ENCODE results near the gene SMURF1. TPM values are rescaled to one million over a fixed set of nuclear protein-coding genes. Genes with fewer than 3 reads are reported as not detected.
"Not testable (repeated sequence)": the region's sequence is repeated elsewhere in the genome, so short reads cannot be mapped to it uniquely, and the experiment has no call there.

Gene SMURF1
- total RNA-seq, 2 experiments from 2014 or later = 12.4 to 13.4 TPM

DNA sequence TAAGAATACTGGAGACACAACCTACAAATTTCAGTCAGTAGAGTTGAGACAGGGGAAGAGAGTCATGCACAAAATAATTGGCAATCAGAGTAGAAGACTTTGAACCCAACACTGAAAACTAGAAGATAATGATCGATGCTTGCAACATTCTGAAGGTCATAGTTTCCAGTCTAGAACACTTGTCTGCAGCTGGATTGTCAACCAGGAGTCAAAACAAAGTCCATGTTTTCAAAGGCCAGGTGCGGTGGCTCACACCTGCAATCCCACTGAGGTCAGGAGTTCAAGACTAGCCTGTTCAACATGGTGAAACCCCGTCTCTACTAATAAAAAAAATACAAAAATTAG is 26.8 kb upstream of the SMURF1 start:
- Mint-ChIP-seq H3K36me3 (ENCODE audit: low read depth) (no peaks in the 10 kb centered on the region), H3K4me1 (no peaks in the 10 kb centered on the region), H3K9me3 (ENCODE audit: low read depth) (no peaks in the 10 kb centered on the region), H3K27me3 (peaks cover 5% of the 10 kb centered on the region), H3K27ac (no peak overlapping the region), H3K4me3 (no peak overlapping the region)
- POLR2A ChIA-PET = no interaction called here
- ATAC-seq (no peak), DNase-seq (no peak)
- intact Hi-C loops (cut with DNase I, micrococcal nuclease) = loop anchor here in 1 of 2 experiments (5.0 kb wide), 1 partner anchor 127 kb away; no protein-coding TSS in a partner anchor
- CTCF ChIA-PET = no interaction called here

DNA sequence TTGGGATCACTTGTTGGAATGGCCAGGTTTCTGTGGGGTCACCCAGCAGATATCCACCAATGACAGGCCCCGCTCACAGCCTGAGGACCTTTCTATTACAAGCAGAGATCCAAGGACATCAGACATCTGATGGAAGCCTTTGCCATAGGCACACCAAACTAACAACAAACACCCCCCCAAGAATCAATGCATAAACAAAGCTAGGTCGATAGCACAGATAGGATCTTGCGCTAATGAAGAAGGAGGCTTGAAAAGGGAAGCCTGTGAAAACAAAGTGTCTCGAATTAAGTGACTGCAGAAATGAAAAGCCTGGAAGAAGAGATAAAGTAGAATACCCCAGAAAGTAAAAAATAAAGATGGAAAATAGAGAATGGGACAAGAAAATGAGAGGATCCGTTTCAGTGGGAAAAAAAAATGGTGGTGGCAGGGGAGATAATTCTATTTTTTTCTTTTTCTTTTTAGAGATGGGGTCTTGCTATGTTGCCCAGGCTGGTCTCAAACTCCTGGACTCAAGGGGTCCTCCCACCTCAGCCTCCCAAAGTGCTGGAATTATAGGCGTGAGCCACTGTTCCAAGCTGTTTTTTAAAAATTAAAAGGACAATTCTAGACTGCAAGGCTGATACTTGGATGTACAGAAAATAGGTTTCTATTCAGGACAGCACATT is 26.3 kb upstream of the SMURF1 start:
- Mint-ChIP-seq H3K4me1 (no peaks in the 10 kb centered on the region), H3K27me3 (peaks cover 5% of the 10 kb centered on the region), H3K36me3 (ENCODE audit: low read depth) (no peaks in the 10 kb centered on the region), H3K4me3 (no peak overlapping the region), H3K27ac (no peak overlapping the region), H3K9me3 (ENCODE audit: low read depth) (no peaks in the 10 kb centered on the region)
- CTCF ChIA-PET = no interaction called here
- POLR2A ChIA-PET = no interaction called here
- DNase-seq = no peak
- no peak for ATAC-seq
- intact Hi-C loops (cut with DNase I, micrococcal nuclease) = loop anchor here in 1 of 2 experiments (5.0 kb wide), 1 partner anchor 127 kb away; no protein-coding TSS in a partner anchor

DNA sequence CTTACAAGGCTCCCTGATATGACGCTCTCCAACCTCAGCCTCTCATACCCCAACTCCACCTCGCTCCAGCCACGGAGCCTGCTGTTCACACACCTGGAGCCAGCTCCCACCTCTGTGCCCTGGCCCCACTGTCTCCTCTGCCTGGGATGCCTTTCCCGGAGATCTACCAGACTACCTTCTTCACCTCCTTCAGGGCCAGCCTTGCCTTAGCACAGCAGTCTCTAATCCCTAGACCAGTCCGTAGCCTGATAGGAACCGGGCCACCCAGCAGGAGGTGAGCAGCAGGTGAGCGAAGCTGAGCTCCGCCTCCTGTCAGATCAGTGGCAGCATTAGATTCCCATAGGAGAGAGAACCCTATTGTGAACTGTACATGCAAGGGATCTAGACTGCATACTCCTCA is 23.2 kb upstream of the SMURF1 start:
- Mint-ChIP-seq H3K4me1 (no peaks in the 10 kb centered on the region), H3K27ac (no peak overlapping the region), H3K36me3 (ENCODE audit: low read depth) (no peaks in the 10 kb centered on the region), H3K4me3 (no peak overlapping the region), H3K9me3 (ENCODE audit: low read depth) (no peaks in the 10 kb centered on the region), H3K27me3 (peaks cover 4% of the 10 kb centered on the region)
- DNase-seq (no peak), ATAC-seq (no peak)
- POLR2A ChIA-PET = no interaction called here
- intact Hi-C loops (cut with DNase I, micrococcal nuclease) = no loop called here
- CTCF ChIA-PET = interaction anchor here (0.6 to 0.7 kb wide), 2 partner anchors 42 to 749 kb away, joined by 3 to 5 read pairs; no protein-coding TSS in a partner anchor

DNA sequence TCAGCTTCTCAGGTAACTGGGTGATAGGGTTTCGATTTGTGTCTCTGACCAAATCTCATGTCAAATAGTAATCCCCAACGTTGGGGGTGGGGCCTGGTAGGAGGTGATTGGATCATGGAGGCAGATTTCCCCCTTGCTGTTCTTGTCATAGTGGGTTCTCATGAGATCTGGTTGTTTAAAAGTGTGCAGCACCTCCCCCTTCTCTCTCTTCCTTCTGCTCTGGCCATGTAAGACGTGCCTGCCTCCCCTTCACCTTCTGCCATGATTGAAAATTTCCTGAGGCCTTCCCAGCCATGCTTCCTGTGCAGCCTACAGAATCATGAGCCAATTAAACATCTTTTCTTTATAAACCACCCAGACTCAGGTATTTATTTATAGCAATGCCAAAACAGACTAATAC is 21.9 kb upstream of the SMURF1 start:
- Mint-ChIP-seq H3K27ac (no peak overlapping the region), H3K4me1 (no peaks in the 10 kb centered on the region), H3K4me3 (no peak overlapping the region), H3K27me3 (peaks cover 6% of the 10 kb centered on the region), H3K9me3 (ENCODE audit: low read depth) (no peaks in the 10 kb centered on the region), H3K36me3 (ENCODE audit: low read depth) (no peaks in the 10 kb centered on the region)
- ATAC-seq = no peak
- CTCF ChIA-PET = interaction anchor here (0.6 kb wide), 1 partner anchor 283 kb away, joined by 3 read pairs; no protein-coding TSS in a partner anchor
- POLR2A ChIA-PET = no interaction called here
- intact Hi-C loops (cut with DNase I, micrococcal nuclease) = no loop called here
- no peak for DNase-seq

DNA sequence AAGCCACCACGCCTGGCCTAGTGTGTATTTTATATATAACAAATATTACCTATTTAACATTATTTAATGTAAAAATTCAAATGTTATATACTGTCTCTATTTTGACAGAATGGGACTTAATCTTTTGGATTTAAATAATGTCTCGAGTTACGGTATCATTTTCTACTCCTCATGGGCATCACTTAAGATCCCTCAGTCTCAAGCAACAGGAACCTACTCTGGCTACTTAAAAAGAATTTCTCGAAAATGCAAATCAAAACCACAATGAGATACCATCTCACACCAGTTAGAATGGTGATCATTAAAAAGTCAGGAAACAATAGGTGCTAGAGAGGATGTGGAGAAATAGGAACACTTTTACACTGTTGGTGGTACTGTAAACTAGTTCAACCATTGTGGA is 19.8 kb upstream of the SMURF1 start:
- POLR2A ChIA-PET; H3K9me3 Mint-ChIP-seq (ENCODE audit: low read depth); CTCF ChIA-PET; H3K4me3 Mint-ChIP-seq; intact Hi-C loops (cut with DNase I, micrococcal nuclease); DNase-seq; H3K36me3 Mint-ChIP-seq (ENCODE audit: low read depth); H3K4me1 Mint-ChIP-seq; ATAC-seq; H3K27ac Mint-ChIP-seq: not testable (repeated sequence)
- peaks cover 11% of the 10 kb centered on the region for H3K27me3 Mint-ChIP-seq

DNA sequence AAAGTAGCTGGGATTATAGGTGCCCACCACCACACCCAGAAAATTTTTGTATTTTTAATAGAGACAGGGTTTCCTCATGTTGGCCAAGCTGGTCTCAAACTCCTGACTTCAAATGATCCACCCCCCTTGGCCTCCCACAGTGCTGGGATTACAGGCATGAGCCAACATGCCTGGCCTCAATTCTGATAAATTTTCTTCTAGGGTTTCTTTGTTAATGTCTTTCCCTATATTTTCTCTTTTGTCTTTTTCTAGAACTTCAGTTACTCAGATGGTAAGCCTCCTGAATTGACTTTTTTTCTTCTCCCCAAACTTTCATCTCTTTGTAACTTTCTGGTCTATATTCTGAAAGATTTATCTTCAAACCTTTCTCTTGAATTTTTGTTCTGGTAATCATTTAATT is 12.7 kb upstream of the SMURF1 start:
- DNase-seq = no peak
- intact Hi-C loops (cut with DNase I, micrococcal nuclease) = no loop called here
- H3K36me3 Mint-ChIP-seq (ENCODE audit: low read depth) = no peaks in the 10 kb centered on the region
- ChIA-PET POLR2A (no interaction called here), CTCF (no interaction called here)
- H3K4me1 Mint-ChIP-seq = no peaks in the 10 kb centered on the region
- H3K4me3 Mint-ChIP-seq = no peak overlapping the region
- no peaks in the 10 kb centered on the region for H3K9me3 Mint-ChIP-seq (ENCODE audit: low read depth)
- H3K27me3 Mint-ChIP-seq = peaks cover 11% of the 10 kb centered on the region
- peak overlapping the region; percentile 21 for H3K27ac Mint-ChIP-seq
- no peak for ATAC-seq

DNA sequence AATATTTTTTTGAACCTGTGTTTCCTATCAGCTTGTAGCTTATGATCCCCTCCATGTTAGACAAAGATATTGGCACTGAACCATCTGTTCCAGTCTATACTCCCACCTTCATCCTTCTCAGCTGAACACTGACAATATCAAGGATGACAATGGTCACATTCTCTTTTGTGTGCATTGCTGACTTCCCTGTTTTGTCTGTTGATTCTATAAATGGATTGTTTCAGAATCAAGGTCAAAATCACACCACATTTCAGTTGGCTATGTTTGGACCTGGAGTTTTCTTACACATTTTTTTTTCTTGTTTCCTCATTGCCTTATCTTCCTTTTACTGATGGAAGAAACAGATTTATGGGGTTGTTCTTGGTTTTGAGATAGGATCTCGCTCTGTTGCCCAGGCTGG is 11.3 kb upstream of the SMURF1 start:
- ChIA-PET POLR2A (no interaction called here), CTCF (interaction anchor here (0.6 kb wide), 1 partner anchor 8 kb away, joined by 3 read pairs; no protein-coding TSS in a partner anchor)
- no peak overlapping the region for H3K27ac Mint-ChIP-seq
- DNase-seq (no peak), ATAC-seq (no peak)
- H3K9me3 Mint-ChIP-seq (ENCODE audit: low read depth) = no peaks in the 10 kb centered on the region
- no peaks in the 10 kb centered on the region for H3K4me1 Mint-ChIP-seq
- H3K4me3 Mint-ChIP-seq = no peak overlapping the region
- no peaks in the 10 kb centered on the region for H3K36me3 Mint-ChIP-seq (ENCODE audit: low read depth)
- intact Hi-C loops (cut with DNase I, micrococcal nuclease) = no loop called here
- peaks cover 6% of the 10 kb centered on the region for H3K27me3 Mint-ChIP-seq

DNA sequence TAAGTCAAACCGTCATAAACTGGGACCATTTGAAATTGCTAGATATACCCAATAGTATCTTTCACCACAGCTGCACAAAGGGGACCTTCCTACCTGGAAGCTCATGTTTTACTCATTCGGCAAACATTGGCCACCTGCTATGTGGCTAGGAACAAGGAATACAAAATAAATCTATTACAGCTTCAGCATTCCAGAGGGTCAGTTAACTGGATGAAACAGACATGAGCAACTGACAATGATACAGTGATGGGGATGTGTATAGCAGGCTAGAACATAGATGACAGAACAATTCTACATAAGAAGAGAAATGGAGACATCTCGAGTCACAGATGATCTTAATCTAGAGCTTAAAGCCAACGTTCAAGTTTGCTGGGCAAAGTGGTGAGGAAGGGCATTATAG is 3.1 kb upstream of the SMURF1 start:
- H3K4me1 Mint-ChIP-seq = peaks cover 9% of the 10 kb centered on the region
- H3K27me3 Mint-ChIP-seq = peaks cover 5% of the 10 kb centered on the region
- H3K36me3 Mint-ChIP-seq (ENCODE audit: low read depth) = no peaks in the 10 kb centered on the region
- no peaks in the 10 kb centered on the region for H3K9me3 Mint-ChIP-seq (ENCODE audit: low read depth)
- POLR2A ChIA-PET = no interaction called here
- H3K27ac Mint-ChIP-seq = no peak overlapping the region
- intact Hi-C loops (cut with DNase I, micrococcal nuclease) = no loop called here
- H3K4me3 Mint-ChIP-seq = no peak overlapping the region
- DNase-seq (no peak), ATAC-seq (no peak)
- CTCF ChIA-PET = no interaction called here

DNA sequence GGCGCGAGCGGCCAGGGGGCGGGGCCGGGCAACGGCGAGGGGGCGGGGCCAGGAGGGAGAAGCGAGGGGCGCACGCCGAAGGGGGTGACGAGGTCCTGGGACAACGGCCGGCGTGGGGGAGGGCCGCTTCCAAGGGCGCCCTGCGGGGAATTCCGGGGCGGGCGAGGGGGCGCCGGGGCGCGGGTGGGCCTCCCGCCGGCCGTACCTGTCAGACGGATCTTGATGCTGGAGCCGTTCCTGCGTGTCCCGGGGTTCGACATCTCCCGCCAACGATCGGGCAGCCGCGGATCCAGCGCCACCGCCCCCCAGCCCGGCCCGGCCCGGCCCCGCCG is 421 bp downstream of the SMURF1 start:
- intact Hi-C loops (cut with DNase I, micrococcal nuclease) = loop anchor here (1.0 to 5.0 kb wide), 12 partner anchors 40 to 891 kb away; partner anchors contain the start of genes ARPC1A (in 1 of the 2), ARPC1B (in 1 of the 2), BAIAP2L1 (in 1 of the 2) and BRI3 (in 1 of the 2)
- peak overlapping the region; percentile 73 for H3K27ac Mint-ChIP-seq
- H3K4me1 Mint-ChIP-seq = peaks cover 41% of the 10 kb centered on the region
- peaks cover 5% of the 10 kb centered on the region for H3K36me3 Mint-ChIP-seq (ENCODE audit: low read depth)
- H3K9me3 Mint-ChIP-seq (ENCODE audit: low read depth) = no peaks in the 10 kb centered on the region
- ChIA-PET CTCF (no interaction called here), POLR2A (no interaction called here)
- DNase-seq (no peak), ATAC-seq (no peak)
- H3K27me3 Mint-ChIP-seq = peaks cover 5% of the 10 kb centered on the region
- H3K4me3 Mint-ChIP-seq = peak overlapping the region; percentile 81

DNA sequence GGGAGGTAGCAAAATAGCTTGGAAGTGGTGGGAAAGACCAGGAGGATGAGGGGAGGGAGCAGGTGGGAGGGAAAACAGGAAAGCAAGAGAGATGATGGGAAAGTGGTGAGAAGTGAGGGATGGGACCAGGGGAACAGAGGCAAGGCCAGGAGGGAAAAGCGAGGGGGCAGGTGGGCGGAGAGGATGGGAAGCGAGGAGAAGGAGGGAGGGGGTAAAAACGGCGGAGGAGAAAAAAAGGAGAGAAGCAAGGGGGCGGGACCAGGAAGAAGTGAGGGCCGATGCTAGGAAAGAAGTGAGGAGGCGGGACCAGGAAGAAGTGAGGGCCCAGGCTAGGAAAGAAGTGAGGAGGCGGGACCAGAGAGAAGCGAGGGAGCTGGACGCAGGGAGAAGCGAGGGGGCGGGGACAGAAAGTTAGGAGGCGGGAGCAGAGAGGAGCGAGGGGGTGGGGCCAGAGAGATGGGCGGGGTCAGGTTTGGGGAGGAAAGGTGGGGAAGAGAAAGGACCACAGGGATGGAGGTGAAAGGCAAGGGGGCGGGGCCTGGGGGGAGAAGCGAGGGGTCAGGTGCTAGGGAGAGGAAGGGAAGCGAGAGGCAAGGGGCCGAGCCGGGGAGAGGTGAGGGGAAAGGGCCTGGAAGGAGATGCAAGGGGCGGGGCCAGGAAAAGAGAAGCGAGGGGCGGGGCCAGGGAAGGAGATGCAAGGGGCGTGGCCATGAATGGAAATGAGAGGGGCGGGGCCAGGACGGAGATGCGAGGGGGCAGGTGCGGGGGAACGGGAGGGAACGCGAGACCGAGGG is 984 bp downstream of the SMURF1 start:
- H3K36me3 Mint-ChIP-seq (ENCODE audit: low read depth) = peaks cover 5% of the 10 kb centered on the region
- H3K4me3 Mint-ChIP-seq = peak overlapping the region; percentile 81
- POLR2A ChIA-PET = interaction anchor here (0.5 kb wide), 1 partner anchor 132 kb away, joined by 3 read pairs; no protein-coding TSS in a partner anchor
- peaks cover 4% of the 10 kb centered on the region for H3K27me3 Mint-ChIP-seq
- H3K27ac Mint-ChIP-seq = peak overlapping the region; percentile 73
- no peaks in the 10 kb centered on the region for H3K9me3 Mint-ChIP-seq (ENCODE audit: low read depth)
- CTCF ChIA-PET = interaction anchor here (1.5 kb wide), 1 partner anchor 12 kb away, joined by 3 read pairs; no protein-coding TSS in a partner anchor
- DNase-seq = peak; percentile 97
- peak; percentile 58 for ATAC-seq
- intact Hi-C loops (cut with DNase I, micrococcal nuclease) = loop anchor here (1.0 to 5.0 kb wide), 12 partner anchors 40 to 891 kb away; partner anchors contain the start of genes ARPC1A (in 1 of the 2), ARPC1B (in 1 of the 2), BAIAP2L1 (in 1 of the 2) and BRI3 (in 1 of the 2)
- peaks cover 46% of the 10 kb centered on the region for H3K4me1 Mint-ChIP-seq

DNA sequence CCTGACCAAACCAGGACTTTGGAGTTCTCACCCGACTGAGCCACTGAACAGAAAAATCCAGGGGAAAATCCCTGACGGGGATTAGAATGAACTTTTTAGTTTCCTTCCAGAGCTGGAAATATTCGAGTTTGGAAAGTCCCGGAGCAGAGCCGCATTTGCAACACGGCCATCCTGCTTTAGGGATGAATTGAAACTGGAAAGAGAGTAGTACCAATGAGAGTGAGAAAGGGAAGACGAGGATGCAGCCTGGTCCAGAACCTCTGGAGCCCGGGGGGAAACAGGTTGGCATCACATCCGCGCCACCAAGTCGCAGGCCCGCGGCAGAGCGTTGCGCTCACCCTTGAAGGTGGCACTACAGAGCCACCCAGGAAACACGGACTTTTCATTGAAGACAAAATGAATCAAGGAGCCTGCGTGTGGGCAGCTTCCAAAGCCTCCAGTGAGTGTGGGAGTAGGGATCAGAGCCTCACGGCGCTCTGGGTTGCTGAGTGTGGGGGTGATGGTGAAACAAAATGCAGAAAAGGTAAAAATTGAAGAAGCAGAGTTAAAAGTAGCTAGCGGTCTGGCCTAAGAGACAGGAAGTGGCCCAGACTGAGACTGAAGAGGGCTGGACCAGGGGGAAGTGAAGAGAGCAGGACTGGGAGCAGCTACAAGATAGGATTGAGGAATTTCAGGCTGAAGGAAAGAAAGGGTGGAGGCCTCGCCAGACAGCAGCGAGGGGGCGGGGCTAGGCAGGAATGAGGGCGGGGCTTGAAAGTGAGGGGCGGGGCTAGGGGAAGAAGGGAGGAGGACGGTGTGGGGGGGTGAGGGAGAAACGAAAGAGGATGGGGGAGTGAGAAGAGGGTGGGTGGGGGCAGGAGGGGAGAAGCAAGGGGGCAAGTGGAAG is 1.8 kb downstream of the SMURF1 start:
- intact Hi-C loops (cut with DNase I, micrococcal nuclease) = loop anchor here (2.0 to 5.0 kb wide), 9 partner anchors 39 to 890 kb away; partner anchors contain the start of genes ARPC1A (in 1 of the 2), BAIAP2L1 (in 1 of the 2), BRI3 (in 1 of the 2) and TECPR1 (in 1 of the 2)
- ATAC-seq = peak; percentile 54
- ChIA-PET POLR2A (interaction anchor here (0.5 kb wide), 1 partner anchor 132 kb away, joined by 3 read pairs; no protein-coding TSS in a partner anchor), CTCF (interaction anchor here (1.5 kb wide), 1 partner anchor 11 kb away, joined by 3 read pairs; no protein-coding TSS in a partner anchor)
- peaks cover 51% of the 10 kb centered on the region for H3K4me1 Mint-ChIP-seq
- peak; percentile 84 for DNase-seq
- peaks cover 5% of the 10 kb centered on the region for H3K36me3 Mint-ChIP-seq (ENCODE audit: low read depth)
- peak overlapping the region; percentile 90 for H3K27ac Mint-ChIP-seq
- H3K27me3 Mint-ChIP-seq = peaks cover 1% of the 10 kb centered on the region
- H3K4me3 Mint-ChIP-seq = peak overlapping the region; percentile 81
- no peaks in the 10 kb centered on the region for H3K9me3 Mint-ChIP-seq (ENCODE audit: low read depth)
